ENCODE data around the gene DRD1. TPM values are rescaled to one million over a fixed set of nuclear protein-coding genes. Genes with fewer than 3 reads are reported as not detected.

DRD1 gene
- total RNA-seq, 1 experiment from 2014 or later = 0.10 TPM

Other genes with a start within 250 kb of the DRD1 start
- 104 and 115 TPM in 2 replicates for gene SFXN1, start 34.4 kb upstream of the DRD1 start, total RNA-seq (2014; rRNA removed; shearing (Covaris generic))
- 5.5 and 5.8 TPM in 2 replicates for gene HRH2, start 213.9 kb upstream of the DRD1 start, total RNA-seq (2014; rRNA removed; shearing (Covaris generic))